ENCODE results near the gene GOLGA6C. TPM values are rescaled to one million over a fixed set of nuclear protein-coding genes. Genes with fewer than 3 reads are reported as not detected.
"Not testable (repeated sequence)": the region's sequence is repeated elsewhere in the genome, so short reads cannot be mapped to it uniquely, and the experiment has no call there.

The GOLGA6C gene
- total RNA-seq, 1 donor from 2014 or later, result not detected

DNA sequence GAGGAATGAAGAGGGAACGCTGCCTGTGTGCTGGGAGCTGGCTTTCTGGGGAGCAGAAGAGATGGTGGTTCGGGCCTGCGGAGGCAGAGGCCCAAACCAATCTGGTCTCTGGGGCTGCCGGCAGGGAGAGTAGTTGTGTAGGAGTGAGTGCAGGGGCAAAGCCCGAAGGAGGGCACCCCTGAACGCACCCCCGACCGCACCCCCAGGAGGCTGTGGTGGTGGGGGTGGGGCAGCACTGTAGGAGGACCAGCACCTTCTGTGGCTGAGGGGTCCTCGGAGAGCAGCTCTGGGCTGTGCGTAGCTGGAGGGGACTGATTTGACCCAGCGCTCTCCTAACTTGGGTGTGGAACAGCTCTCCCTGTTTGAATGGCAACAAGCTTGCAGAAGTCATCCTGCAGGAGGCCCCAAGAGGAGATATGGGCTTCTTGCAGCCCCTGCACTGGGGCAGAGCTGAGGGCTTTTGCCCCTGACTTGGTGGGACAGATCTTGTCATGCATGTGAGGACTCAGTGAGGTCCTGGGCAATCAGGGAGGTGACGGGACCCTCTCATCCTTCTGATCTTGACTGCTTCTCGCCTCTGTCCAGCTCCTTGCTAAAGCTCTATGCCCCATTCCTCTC lies 30.4 kb upstream of the GOLGA6C start:
- DNase-seq (ENCODE audit: low read depth in 2 of 2), result no peak

DNA sequence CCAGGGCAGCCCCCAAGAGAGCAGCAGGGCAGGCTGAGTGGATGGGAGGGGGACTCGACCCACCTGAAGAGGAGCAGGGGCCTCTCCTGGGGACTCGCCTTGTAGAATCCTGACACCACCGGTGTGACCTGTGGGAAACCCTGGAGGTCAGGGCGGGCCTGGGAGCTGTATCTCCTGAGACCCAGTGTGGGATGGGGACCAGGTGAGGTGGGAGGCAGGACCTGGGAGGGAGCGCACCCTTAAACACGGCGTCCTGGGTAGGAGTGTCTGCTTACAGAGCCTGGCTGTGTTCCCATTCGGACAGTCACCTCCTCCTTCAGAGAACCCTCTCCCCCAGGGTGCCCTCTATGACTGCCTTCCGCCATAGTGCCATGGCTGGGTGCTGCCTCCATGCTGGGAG lies 29.3 kb upstream of the GOLGA6C start:
- DNase-seq (ENCODE audit: low read depth in 2 of 2), result no peak

DNA sequence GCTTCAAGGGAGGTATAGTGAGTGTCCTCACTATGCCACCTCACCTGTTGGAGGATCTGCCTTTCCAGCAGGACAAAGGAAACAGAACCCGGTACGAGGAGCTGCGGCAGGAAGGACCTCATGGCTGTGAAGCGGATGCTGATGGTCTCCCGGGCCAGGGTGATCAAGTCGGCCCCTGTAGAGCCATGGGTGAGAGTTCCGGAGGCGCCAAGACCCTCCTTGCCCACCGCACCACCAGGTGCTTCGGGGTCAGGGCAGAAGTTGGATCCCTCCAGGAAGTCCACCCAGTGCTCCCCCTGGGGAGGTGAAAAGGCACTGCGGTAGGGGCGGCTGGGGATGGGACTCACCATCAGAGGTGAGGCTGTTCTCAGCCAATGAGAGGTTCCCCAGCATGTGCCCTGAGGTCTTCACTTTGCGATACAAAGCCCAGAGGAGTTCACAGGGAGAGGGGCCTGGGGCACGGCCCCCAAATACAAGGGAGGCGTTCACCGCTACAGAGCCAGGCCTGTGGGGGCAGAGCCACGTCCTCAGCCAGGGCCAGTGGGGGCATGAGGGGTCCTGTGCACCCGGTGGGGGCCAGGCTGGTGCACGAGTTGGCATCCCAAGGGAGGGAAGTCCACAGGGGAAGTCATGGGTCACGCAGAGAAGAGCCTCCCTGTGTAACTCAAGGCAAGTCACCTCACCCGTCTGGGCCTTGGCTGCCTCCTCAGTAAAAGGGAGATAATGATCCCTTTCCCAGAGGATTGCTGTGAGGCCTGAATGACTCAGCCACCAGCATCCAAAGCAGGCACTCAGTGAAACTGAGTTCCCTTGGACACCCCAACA lies 28.7 kb upstream of the GOLGA6C start:
- no peak for DNase-seq (ENCODE audit: low read depth in 2 of 2)

DNA sequence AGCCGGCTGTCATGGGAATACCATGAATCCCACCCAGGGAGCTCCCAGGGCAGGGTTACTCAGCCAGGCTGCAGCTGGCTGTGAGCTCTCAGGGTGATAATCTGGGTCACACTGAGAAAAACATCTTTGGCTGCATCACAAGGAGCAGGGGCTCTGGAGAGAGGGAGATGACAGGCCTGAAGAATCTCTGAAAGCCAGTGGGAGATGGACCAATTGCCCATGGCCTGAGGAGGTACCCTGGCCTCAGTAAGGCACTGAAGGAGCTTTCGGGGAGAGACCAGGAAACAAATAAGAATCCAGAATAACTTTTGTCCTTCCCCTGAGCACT lies 28.2 kb upstream of the GOLGA6C start:
- no peak for DNase-seq (ENCODE audit: low read depth in 2 of 2)

DNA sequence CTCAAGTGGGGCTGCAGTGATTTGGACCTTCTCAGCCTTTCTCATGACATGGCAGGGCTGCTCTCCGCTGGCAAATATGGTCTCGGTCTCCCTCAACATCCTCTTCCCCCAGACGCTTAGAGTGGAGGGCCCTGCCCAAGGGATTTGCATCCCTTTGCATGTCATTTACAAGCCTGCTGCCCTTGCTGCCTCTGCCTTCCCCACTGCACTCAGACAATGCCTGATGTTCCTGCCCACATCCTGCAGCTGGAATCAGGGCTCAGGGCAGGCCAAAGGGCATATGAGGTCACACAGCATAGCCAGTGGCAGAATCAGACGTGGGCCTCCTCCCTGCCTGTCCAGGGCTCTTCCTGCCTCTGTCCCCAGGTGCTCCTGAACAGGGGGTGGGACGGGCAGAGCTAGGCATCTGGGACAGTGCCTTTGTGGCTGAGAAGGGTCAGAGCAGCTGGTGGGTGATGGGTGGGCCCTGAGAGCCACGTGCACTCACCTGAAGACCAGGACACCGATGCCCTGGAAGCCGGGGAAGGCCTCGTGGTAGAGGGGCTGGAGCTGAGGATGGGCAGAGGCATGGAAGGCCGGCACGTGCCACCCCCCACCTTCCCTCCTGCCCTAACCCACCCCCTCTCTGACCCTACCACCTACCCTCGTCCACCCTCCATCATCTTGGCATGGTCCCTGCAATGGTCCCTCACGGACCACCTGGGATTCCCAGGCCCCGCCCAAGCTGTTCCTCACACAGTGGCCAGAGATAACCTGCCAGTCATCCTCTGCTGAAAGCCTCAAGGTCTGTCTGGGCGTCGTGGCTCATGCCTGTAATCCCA lies 27.4 kb upstream of the GOLGA6C start:
- DNase-seq (ENCODE audit: low read depth in 2 of 2), result no peak

DNA sequence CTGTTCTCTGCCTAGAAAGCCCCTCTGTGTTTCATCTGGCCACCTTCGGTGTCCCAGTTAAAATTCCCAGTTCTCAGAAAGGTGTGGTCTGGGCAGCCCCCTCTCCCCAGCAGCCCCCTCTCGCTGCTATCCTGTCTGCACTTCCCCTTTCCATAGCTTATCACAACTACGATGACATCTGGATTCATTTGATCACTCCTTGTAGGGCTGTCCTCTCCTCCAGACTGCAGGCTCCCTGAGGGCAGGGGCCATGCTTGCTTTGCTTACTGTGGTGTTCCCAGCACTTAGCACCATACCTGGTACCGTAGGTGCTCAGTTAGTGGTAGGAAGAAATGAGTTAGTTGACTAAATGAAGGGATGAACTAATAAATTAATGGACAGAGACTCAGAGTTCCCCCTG lies 26.3 kb upstream of the GOLGA6C start:
- DNase-seq (ENCODE audit: low read depth in 2 of 2), result no peak

DNA sequence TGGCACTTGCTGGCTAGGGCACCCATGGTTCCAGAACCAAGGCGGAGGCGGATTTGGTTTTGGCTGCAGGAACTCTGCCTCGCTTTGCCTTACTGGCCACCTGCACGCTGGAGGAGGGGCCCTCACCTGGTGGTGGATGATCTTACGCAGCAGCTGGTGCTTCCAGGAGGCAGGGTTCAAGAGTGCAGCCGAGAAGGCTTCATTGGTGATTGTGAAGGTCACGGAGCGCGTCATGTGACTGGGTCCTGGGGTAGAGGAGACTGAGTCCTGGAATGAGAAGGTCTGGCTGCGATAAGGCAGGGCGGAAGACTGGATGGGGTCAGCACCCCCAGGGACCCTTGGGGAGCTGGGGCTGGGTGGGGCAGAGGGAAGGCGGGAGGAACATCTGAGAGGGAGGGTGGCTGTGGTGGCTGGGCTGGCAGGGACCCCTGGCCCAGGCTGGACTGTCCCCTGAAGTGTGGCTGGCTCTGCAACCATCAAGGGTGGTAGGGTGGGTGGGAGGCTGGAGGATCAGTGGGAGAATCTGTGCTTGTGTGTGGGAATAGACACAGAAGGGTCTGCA lies 25.8 kb upstream of the GOLGA6C start:
- DNase-seq (ENCODE audit: low read depth in 2 of 2), result no peak

DNA sequence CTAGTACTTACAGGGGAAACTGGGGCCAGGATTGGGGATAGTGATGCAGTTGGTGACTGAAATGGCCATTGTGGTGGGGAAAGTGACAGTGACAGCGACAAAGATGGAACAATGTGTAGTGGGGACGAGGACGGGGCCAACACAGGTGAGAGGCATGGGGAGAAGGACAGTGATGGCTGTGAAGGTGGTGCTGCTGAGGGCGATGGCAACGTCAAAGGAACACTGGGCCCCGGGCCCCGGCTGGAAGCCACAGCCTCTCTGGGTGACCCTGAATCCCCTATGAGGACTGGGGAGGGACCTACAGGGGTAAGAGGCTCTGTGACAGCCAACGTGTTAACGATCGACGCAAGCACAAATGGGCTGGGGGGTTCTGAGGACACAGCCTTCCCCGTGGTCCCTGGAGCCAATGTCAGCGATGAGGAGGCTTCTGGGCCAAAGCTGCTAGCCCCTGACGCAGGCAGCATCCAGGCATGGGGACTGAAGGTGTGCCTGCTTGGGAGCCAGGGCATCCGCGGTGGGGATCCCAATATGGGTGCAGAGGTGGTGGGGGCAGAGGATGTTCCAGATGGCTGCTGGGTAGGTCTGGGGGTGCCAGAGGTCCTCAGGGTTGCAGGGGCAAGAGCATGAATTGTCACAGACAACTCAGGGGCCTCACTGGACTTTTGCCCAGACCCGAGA lies 25.2 kb upstream of the GOLGA6C start:
- no peak for DNase-seq (ENCODE audit: low read depth in 2 of 2)

DNA sequence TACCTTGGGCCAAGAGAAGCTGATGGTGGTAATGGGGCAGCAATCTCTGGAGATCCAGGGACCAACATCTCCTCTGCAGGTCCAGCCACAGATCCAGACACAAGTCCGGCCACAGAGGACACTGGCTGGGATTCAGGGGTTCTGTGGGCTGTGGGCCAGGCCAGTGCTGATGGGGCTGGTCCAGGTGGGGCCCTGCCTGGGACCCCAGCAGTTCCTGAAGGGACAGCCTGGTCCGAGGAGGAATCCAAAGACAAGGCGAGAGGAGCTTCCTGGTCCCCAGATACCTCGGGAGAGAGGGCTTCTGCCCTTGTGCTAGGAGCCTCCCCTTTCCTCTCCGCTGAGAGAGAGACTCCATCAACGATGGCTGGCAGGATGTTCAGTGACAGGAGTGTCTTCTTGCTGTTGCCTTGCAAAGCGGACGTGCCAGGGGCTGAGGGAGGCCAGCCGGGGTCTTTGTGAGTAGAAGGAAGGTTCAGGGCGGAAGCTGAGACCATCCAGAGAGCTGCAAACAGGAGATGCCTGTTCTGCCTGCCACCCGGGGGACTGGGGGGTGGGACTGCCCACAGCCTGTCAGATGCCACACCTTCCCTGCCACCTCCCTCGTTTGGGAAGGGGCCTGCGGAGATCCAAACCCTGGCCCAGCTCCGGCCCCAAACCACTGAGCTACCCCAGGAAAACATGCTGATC lies 24.5 kb upstream of the GOLGA6C start:
- DNase-seq (ENCODE audit: low read depth in 2 of 2), result no peak

DNA sequence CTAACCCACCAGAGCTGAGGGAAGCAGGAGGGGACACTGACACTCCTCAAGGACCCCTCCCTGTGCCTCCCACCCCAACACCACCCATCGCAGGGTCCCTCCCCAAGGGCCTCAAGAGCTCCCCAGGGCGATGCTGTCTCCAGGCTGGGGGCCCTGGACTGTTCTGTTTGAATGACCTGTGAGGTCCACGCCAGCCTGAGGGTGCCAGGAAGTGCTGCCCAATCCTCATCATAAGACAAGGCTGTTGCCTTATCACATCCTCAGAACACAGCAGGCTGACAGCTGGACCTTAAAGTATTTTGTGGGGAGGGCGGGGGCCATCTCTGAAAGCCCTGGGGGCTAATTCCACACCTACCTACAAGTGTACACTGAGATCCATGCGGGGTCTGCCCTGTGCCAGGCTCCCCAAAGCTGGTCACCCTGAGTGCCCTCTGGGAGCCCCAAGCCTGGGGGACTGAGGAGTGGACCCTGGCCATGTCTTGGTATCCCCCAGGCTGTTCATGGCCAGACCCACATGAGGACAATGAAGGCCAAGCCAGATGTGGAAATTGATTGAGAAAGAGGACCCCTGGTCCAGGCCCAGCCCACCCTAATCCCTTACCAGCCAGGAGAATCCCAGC lies 23.8 kb upstream of the GOLGA6C start:
- no peak for DNase-seq (ENCODE audit: low read depth in 2 of 2)

DNA sequence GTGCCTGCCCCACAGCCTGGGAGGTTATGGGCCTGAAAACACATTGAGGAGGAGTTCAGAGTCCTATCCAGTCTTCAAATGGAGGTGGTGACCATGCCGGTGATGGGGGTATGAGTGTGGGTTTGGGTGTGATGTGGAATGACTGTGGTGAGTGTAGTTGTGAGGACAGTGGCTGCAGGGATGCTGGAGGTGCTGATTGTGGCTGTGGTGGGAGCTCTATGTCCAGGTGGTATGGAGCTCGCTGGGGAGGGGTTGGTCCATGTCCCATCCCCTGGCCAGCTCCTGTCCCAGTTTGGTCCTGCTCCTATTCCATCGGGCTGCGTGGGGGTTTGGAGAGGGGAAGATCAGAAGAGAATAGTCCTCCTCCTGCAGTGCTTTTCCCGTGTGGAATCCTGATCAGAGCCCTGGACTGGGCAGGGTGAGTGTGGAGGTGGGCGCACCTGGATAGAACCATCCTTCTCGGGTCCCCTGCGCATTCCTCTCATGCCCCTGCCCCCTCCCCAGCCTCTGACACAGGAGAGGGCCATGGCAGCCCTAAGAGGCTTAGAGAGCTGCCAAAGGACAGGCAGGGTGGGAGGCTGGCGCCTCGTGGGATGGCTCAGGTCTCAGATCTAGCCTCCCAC lies 23.0 kb upstream of the GOLGA6C start:
- DNase-seq (ENCODE audit: low read depth in 2 of 2), result no peak

DNA sequence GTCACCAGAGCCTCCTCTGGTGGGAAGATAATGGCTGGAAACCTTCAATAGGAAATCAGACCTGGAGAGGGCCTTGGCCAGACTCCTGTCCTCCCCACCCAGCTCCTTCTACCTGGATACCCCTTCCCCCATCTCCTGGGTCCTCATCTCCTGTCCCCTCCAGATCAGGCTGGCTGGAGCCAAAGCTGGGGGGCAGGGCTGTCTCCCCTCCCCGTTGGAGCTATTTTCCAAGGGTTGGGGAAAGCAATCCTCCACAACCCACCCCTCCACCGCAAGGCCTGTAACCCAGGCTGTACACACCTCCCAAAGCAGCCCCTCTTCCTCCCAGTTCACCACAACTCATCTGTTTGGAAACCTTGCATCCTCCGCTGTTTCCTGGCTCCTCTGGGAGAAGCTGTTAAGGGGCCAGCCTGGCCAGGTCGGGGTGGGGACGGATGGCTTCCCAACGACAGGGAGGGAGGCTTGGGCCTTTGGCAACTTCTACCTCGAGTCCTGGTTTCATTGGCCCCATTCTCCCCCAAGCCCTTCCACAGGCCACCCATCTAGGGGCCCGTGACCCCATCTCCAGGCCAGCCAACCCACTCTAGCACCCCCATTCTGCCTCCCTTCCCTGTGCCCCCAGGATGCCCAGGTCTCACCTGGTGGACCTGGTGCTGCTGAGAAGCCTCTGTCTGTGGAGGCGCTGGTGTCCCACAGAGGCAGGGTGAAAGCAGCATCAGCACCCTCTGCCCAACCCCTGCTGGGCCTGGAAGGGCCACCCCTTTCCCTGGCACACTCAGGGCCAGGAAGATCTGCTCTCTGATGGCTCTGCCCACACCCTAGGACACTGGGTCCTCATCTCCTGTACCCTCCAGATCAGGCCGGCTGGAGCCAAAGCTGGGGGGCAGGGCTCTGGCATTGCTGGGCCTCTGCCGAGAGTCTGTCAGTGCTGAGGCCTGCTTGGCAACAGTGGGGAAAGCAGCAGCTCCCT lies 22.1 kb upstream of the GOLGA6C start:
- no peak for DNase-seq (ENCODE audit: low read depth in 2 of 2)

DNA sequence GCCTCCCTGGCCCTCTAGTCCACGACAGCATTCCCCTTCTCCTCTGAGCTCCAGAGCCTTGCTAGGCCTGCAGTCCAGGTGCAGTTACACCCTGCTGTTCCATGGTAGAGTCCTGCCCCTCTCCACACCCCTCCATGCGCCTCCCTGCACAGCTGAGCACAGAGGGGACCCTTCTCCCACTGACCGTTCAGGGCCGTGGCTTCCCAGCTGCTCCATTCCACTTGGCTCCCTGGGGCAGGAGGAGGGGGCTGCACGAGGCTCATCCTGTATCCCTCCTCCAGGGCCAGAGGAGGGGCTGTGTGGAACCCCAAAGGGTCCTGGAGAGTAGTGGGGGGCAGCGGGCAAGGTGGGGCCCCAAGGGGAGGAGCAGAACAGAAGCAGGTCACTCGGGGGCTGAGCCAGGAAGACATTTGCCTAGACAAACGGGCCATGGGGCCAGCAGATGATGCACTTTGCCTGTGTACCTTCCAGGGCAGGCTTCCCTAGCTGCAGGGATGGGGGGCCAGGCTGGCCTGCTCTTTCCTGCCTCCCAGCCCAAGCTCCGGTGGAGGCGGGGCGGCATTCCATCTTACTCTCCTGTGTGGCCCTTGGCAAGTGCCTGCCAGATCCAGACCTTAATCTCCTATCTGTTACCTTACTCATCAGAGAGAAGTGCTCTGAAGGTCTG lies 20.7 kb upstream of the GOLGA6C start:
- no peak for DNase-seq (ENCODE audit: low read depth in 2 of 2)

DNA sequence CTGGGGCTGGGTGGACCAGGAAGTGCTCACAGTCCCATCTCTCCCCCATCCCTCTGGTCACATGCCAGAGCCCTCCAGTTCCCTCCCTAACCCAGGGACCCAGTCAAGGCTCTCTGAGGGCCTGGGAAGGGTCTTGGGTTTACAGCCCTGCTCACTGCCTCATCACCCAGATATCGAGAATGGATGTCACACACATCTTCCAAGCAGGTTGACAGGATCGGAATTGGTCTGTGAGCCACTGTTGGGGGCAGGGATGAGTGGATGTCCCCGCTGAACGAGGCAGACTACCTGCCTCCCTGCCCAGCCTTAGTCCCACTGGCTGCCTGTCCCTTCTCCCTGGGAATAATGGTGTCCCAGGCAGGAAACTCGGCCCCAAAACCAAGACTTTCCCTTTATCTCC lies 20.0 kb upstream of the GOLGA6C start:
- DNase-seq (ENCODE audit: low read depth in 2 of 2), result no peak

DNA sequence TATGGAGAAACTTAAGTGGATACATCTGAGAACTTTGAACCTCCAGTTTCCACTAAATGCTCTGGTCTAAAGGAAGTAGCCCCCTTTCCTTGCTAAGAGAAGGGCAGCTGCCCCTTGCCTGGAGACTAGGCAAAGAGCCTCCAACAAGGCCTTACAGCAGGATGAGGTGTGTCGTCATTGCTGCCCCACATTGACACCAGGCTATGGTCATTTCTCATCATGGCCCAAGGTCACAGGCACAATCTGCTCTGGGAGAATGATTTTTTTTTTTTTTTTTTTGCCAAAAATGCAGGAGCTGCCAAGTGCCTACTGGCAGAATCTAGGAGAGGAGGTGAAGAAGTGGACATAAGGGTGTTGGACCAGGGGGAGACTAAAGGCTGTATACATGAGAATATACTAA lies 12.4 kb upstream of the GOLGA6C start:
- not testable (repeated sequence) for DNase-seq (ENCODE audit: low read depth in 2 of 2)

DNA sequence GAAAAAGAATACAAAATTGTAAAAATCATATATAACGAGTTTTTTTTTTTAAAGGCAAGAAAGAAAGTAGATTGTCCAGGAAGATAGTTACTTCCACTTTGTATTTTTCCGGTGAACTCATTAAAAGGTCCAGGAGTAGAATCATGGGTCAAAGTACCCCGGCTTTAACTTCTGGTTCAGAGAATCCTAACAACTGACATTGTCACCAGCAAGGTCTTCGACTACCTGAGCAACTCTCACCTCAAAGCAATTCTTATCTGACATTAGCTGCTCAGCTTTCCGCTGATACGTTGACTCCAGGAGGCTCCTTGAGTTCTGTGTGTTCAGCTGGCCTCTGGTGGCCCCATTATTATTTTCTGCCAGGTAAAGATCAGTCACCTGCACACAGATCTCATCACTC lies 9.1 kb upstream of the GOLGA6C start:
- DNase-seq (ENCODE audit: low read depth in 2 of 2), result not testable (repeated sequence)

DNA sequence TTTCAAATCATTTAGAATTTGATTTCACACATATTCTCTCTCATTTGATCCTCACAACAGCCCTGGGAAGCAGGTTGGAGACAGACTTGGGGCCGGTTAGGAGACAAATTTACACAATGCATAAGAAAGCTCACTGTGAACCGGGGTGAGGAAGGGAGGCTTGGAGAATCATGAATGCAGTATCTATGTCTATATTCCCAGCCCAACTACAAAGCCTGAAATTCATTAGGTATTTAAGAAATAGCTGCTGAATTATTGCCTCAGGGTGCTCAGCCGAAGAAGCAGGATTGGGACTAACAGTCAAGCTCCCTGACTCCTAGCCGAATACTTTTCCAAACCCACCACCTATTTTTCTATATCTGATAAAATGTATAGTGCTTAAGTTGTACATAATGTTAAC lies 8.4 kb upstream of the GOLGA6C start:
- no peak for DNase-seq (ENCODE audit: low read depth in 2 of 2)

DNA sequence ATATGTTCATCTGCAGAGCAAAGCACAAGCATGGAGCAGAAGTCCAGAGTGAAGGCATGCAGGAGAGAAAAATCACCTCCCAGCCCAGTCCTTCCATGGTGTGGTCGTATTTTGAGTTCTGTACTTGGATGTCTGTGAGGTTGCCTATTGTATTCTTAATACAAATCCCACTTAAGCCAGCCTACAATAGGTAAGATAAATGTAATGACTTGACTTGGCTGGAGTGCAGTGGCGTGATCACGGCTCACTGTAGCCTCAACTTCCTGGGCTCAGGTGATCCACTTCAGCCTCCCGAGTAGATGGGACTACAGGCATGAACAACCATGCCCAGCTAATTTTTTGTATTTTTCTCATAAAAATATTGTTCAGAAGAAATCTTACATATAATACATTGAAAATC lies 6.8 kb upstream of the GOLGA6C start:
- not testable (repeated sequence) for DNase-seq (ENCODE audit: low read depth in 2 of 2)

All from dermis microvascular lymphatic vessel endothelial cell (primary cell).